ENCODE data around the gene GALNT13. TPM values are rescaled to one million over a fixed set of nuclear protein-coding genes. Genes with fewer than 3 reads are reported as not detected.

The GALNT13 gene
- total and polyA plus RNA-seq, 2 of the 13 experiments (the other 11 are each of a cell fraction or from before 2014, with no cell fraction given) = 1.3 to 5.0 TPM

GRCh38 chr2:154170400-154170799 lies 298.7 kb downstream of the GALNT13 start:
- in situ Hi-C loops (cut with HindIII; ENCODE audit: extremely low pct_ligation_motif_present, low pct_unique_long_range_greater_than_20kb) (no loop called here), intact Hi-C loops (cut with micrococcal nuclease; ENCODE audit: unreplicated experiment) (no loop called here)
- ChIA-PET CTCF (ENCODE audit: low intra/inter-chr PET ratio, low total read pairs) (no interaction called here), POLR2A (no interaction called here)
- BruUV-seq (replicated peaks) = no TSS peak
- Histone ChIP-seq H3K4me1 (ENCODE audit: insufficient read depth, low read length) (no peaks in the 10 kb centered on the region), H2AFZ (ENCODE audit: low read length) (no peak overlapping the region), H3K27me3 (ENCODE audit: control insufficient read depth in 1 of 2, insufficient read depth in 2 of 2, low read length in 2 of 2) (no peaks in the 10 kb centered on the region), H4K20me1 (ENCODE audit: insufficient read depth, low read length) (no peaks in the 10 kb centered on the region), H3K4me3 (replicated peaks in 1 of 3; ENCODE audit: insufficient read depth in 1 of 3, low read depth in 2 of 3, low read length in 3 of 3) (no peak overlapping the region), H3K9me3 (ENCODE audit: low read length) (no peaks in the 10 kb centered on the region), H3K36me3 (replicated peaks in 1 of 2; ENCODE audit: control insufficient read depth in 1 of 2, insufficient read depth in 2 of 2, low read length in 2 of 2) (no peaks in the 10 kb centered on the region), H3K79me2 (ENCODE audit: insufficient read depth, low read length) (no peaks in the 10 kb centered on the region), H3K4me2 (ENCODE audit: low read depth, low read length) (no peak overlapping the region), H3K9ac (ENCODE audit: insufficient read depth, low read depth, low read length) (no peak overlapping the region), H3K27ac (ENCODE audit: extremely low read length, insufficient read depth, low read length) (no peak overlapping the region)
- 0% methylated on average over 1 of the region's 1 CpG for WGBS (ENCODE audit: low lambda C conversion rate)
- DNase-seq (ENCODE audit: low spot score) (no peak), FAIRE-seq (no peak), ATAC-seq (no peak)
- TF ChIP-seq MTF2 (CRISPR knock-in tag; IDR thresholded peaks at IDR 0.05; ENCODE audit: borderline replicate concordance) (no peak), TGIF2 (CRISPR knock-in tag; IDR thresholded peaks at IDR 0.05) (no peak), THAP9 (CRISPR knock-in tag; IDR thresholded peaks at IDR 0.05; ENCODE audit: borderline replicate concordance) (no peak), ZNF562 (CRISPR knock-in tag; IDR thresholded peaks at IDR 0.05; ENCODE audit: borderline replicate concordance) (no peak), TFE3 (CRISPR knock-in tag; IDR thresholded peaks at IDR 0.05) (no peak), MEIS1 (CRISPR knock-in tag; IDR thresholded peaks at IDR 0.05; ENCODE audit: borderline replicate concordance) (no peak), ZBTB20 (CRISPR knock-in tag; IDR thresholded peaks at IDR 0.05; ENCODE audit: borderline replicate concordance, low read depth) (no peak), TFDP2 (CRISPR knock-in tag; IDR thresholded peaks at IDR 0.05) (no peak), HNRNPUL1 (IDR thresholded peaks at IDR 0.05; ENCODE audit: low read depth, low read length) (no peak), TOPORS (CRISPR knock-in tag; IDR thresholded peaks at IDR 0.05) (no peak), HINFP (CRISPR knock-in tag; IDR thresholded peaks at IDR 0.05; ENCODE audit: low read depth) (no peak), ZNF124 (CRISPR knock-in tag; IDR thresholded peaks at IDR 0.05) (no peak), KDM6A (CRISPR knock-in tag; IDR thresholded peaks at IDR 0.05; ENCODE audit: low read depth) (no peak), ZSCAN25 (CRISPR knock-in tag; IDR thresholded peaks at IDR 0.05) (no peak), ARNTL (CRISPR knock-in tag; IDR thresholded peaks at IDR 0.05) (no peak), ZNF678 (CRISPR knock-in tag; IDR thresholded peaks at IDR 0.05) (no peak)
